Kidney (tissue), 14 donors: ENCODE measurements around the gene UNC93A. TPM values are rescaled to one million over a fixed set of nuclear protein-coding genes. Genes with fewer than 3 reads are reported as not detected.

Experiments used
- DNase-seq, 5 donors: peaks; one replicate each; pipeline ENCODE4 v3.0.0-alpha.2; 2013 to 2020
- FAIRE-seq: peaks from 2 replicates; lab custom pipeline; 2012; peaks lifted over from hg19 to GRCh38; lab: Jason Lieb, UNC
- H3K27ac ChIP-seq, 2 donors: one replicate each; pipeline ENCODE4 v1.7.0; 2013; ENCODE audit warnings: low read depth in 2 of 2, low read length in 2 of 2, inconsistent platforms in 1 of 2
- H3K27me3 ChIP-seq: one replicate; pipeline ENCODE4 v1.7.1; 2013; ENCODE audit warnings: low read length, inconsistent platforms; ENCODE audit not compliant: control insufficient read depth, insufficient read depth
- H3K36me3 ChIP-seq, 3 donors: one replicate each; pipeline versions ENCODE4 v1.7.0 to v1.7.1; 2013; ENCODE audit warnings: low read length in 3 of 3, control low read depth in 1 of 3, inconsistent platforms in 1 of 3; ENCODE audit not compliant: insufficient read depth in 3 of 3, control insufficient read depth in 2 of 3
- H3K4me1 ChIP-seq, 3 donors: one replicate each; pipeline versions ENCODE4 v1.7.0 to v1.7.1; 2013; ENCODE audit warnings: low read length in 3 of 3, inconsistent platforms in 1 of 3, low read depth in 1 of 3; ENCODE audit not compliant: control insufficient read depth in 2 of 3, insufficient read depth in 2 of 3
- H3K4me3 ChIP-seq, 3 donors: one replicate each; pipeline versions ENCODE4 v1.7.0 to v1.8.1; 2013; ENCODE audit warnings: low read length in 3 of 3, control low read depth in 1 of 3, inconsistent platforms in 1 of 3
- H3K9ac ChIP-seq, 3 donors: one replicate each; pipeline versions ENCODE4 v1.7.0 to v1.7.1; 2013; ENCODE audit warnings: low read length in 3 of 3, control low read depth in 1 of 3, inconsistent platforms in 1 of 3
- H3K9me3 ChIP-seq, 3 donors: one replicate each; pipeline versions ENCODE4 v1.7.0 to v1.7.1; 2013; ENCODE audit warnings: low read length in 3 of 3, control low read depth in 1 of 3, inconsistent platforms in 1 of 3; ENCODE audit not compliant: control insufficient read depth in 2 of 3, insufficient read depth in 1 of 3
- intact Hi-C: fragments of 100-400 bp; cut with DNase I; formaldehyde crosslinking; loops from one replicate; pipeline ENCODE4 v1.11.1; 2022
- polyA plus RNA-seq: library from polyadenylated mRNA; stranded (reverse); fragments of 350-450 nt; fragmentation: Illumina TruSeq; extraction: RNeasy Lipid Tissue Mini Kit (QIAGEN cat#74804); gene quantifications from one replicate; pipeline ENCODE4 v1.2.3, GENCODE V29; 2014; ENCODE audit warnings: low read depth, low replicate concordance; ENCODE audit not compliant: insufficient read depth
- total RNA-seq: library from RNA; stranded (reverse); fragmentation: NEBNext Ultra II Directional; extraction: Animal tissue kit (Norgen Biotek cat#: 25700); gene quantifications from one replicate; pipeline ENCODE4 v1.2.1, GENCODE V29; 2021
- TF ChIP-seq, protein P1 (sequence below): IDR thresholded peaks from 3 replicates; pipeline ENCODE4 v1.5.1; 2012; ENCODE audit warnings: mild to moderate bottlenecking, moderate library complexity, borderline replicate concordance; ENCODE audit not compliant: insufficient read depth; ENCODE audit errors: extremely low read depth
- donor health status: control.
- donor health status: control.
- donor health status: control.
- donor health status: control.
- donor health status: control.
- donor health status: DM: yes; HTN: yes; CAD: no.
- donor health status: Normal renal cell carcinoma (clear cell type).

The UNC93A gene
- total and polyA plus RNA-seq, 2 donors from 2014 or later = 0.56 TPM; not detected in 1

- FAIRE-seq (no peak), DNase-seq (no peak)
- Histone ChIP-seq H3K9ac (no peak overlapping the region), H3K36me3 (no peaks in the 10 kb centered on the region), H3K4me3 (no peak overlapping the region), H3K4me1 (no peaks in the 10 kb centered on the region), H3K27me3 (no peaks in the 10 kb centered on the region), H3K9me3 (no peaks in the 10 kb centered on the region), H3K27ac (no peak overlapping the region)
- TF ChIP-seq, protein P1, sequence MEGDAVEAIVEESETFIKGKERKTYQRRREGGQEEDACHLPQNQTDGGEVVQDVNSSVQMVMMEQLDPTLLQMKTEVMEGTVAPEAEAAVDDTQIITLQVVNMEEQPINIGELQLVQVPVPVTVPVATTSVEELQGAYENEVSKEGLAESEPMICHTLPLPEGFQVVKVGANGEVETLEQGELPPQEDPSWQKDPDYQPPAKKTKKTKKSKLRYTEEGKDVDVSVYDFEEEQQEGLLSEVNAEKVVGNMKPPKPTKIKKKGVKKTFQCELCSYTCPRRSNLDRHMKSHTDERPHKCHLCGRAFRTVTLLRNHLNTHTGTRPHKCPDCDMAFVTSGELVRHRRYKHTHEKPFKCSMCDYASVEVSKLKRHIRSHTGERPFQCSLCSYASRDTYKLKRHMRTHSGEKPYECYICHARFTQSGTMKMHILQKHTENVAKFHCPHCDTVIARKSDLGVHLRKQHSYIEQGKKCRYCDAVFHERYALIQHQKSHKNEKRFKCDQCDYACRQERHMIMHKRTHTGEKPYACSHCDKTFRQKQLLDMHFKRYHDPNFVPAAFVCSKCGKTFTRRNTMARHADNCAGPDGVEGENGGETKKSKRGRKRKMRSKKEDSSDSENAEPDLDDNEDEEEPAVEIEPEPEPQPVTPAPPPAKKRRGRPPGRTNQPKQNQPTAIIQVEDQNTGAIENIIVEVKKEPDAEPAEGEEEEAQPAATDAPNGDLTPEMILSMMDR = no peak
- intact Hi-C loops = no loop called here
These were observed 39.6 kb downstream of the UNC93A start for GRCh38 chr6:167330750-167331149.

GRCh38 chr6:167331565-167331964, 40.5 kb downstream of the UNC93A start:
- DNase-seq (no peak), FAIRE-seq (no peak)
- no peaks in the 10 kb centered on the region for H3K9me3 ChIP-seq
- no peak overlapping the region for H3K4me3 ChIP-seq
- intact Hi-C loops = no loop called here
- no peak overlapping the region for H3K9ac ChIP-seq
- no peaks in the 10 kb centered on the region for H3K27me3 ChIP-seq
- H3K27ac ChIP-seq = no peak overlapping the region
- TF ChIP-seq, protein P1 = no peak
- no peaks in the 10 kb centered on the region for H3K36me3 ChIP-seq
- H3K4me1 ChIP-seq = no peaks in the 10 kb centered on the region

GRCh38 chr6:167336844-167337630, 45.9 kb downstream of the UNC93A start:
- H3K4me1 ChIP-seq = peaks cover 0 to 3% (median 0%) of the 10 kb centered on the region in 3 donors
- no peak overlapping the region for H3K4me3 ChIP-seq
- no peaks in the 10 kb centered on the region for H3K36me3 ChIP-seq
- no peak overlapping the region for H3K9ac ChIP-seq
- DNase-seq (peak in 3 of 5 donors; percentile 29 to 90 (median 48)), FAIRE-seq (no peak)
- TF ChIP-seq, protein P1 = no peak
- intact Hi-C loops = no loop called here
- no peaks in the 10 kb centered on the region for H3K27me3 ChIP-seq
- no peak overlapping the region for H3K27ac ChIP-seq
- no peaks in the 10 kb centered on the region for H3K9me3 ChIP-seq
